NB4 (cell line): ENCODE measurements around the gene RBPJ.

ENCODE experiments used
- CTCF ChIP-seq: IDR thresholded peaks from one replicate; pipeline ENCODE4 v1.5.1; 2012; ENCODE audit warnings: low read depth, low read length
- MAX ChIP-seq: IDR thresholded peaks from 2 replicates; pipeline ENCODE4 v1.6.1; 2011; ENCODE audit warnings: low read depth, low read length
- POLR2A ChIP-seq: IDR thresholded peaks from 2 replicates; pipeline ENCODE4 v1.6.1; 2011; ENCODE audit warnings: mild to moderate bottlenecking; ENCODE audit not compliant: insufficient read length; ENCODE audit errors: extremely low read depth

- TF ChIP-seq CTCF (no peak), POLR2A (no peak), MAX (no peak)
Observed at GRCh38 chr4:26349496-26349895, 28.7 kb downstream of the RBPJ start.
